ENCODE results near the gene XDH.

Gene XDH

DNA sequence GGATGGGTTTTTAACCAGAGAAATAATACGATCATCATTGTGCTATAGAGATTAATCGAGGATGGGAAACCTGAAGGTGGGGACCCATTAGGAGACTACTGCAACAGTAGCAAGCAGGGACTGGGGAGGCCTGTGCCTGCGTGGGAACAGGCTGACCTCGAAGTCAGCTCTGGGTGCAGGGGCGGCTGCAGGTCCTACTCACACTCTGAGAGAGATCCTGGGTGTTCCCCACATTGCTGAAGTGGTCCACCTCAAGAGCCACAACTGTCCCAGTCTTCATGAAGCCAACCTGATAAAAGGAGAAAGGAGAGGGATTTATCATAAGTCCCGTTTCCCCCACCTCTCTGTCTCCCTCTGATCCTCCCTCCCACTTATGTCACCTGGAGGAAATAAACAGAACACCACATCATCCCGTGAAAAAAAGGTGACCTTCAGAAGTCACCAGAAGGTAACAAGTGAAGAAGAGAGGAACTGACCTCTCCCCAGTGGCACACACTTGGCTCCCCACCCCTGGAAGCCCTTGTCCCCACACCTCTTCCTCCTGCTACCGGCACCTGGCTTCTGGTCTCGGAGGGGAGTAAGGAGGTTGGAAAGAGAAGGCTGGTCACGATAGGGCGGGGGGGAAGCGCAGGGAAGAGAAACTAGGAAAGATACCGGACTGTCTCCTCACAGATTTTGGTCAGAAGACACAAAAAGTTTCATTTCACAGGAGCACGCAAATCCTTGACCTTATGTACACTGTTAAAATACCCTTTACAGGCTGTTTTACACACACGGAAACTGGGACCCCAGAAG is 50.4 kb downstream of the XDH start:
- no peak for DNase-seq

DNA sequence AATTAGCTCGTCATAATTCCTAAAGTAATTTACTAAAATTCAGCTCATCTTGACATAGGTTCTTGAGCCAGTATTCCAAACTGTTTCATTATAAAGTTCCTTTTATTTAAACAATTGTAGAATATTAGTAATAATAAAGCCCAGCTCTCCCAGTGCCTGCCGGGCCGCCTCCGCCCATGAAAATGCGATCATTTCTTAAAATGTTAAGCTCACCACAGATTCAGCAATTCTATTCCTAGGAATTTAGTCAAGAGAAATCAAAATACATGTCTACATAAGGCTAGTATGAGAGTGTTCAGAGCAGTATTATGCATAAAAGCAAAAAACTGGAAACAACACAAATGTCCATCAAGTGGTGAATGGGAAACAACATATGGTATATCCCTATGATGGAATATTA is 52.0 kb downstream of the XDH start:
- DNase-seq: no peak

DNA sequence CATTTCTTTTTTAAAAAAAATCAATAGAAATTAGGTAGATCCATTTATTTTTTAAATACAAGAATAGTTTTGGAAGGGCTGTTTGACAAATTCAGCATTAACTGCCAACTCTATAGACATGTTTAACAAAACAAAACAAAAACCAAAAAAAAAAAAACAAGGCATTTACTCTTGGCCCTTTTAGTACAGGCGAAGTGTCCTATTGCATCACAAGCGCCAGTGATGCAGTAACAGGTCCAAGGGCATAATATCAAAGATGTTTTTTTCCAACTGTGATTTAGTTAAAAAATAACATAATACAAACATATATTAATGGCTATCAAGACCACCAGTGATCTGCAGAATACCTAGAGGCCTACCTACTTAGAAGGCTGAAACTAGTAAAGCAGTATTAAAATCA is 55.3 kb downstream of the XDH start:
- no peak for DNase-seq

DNA sequence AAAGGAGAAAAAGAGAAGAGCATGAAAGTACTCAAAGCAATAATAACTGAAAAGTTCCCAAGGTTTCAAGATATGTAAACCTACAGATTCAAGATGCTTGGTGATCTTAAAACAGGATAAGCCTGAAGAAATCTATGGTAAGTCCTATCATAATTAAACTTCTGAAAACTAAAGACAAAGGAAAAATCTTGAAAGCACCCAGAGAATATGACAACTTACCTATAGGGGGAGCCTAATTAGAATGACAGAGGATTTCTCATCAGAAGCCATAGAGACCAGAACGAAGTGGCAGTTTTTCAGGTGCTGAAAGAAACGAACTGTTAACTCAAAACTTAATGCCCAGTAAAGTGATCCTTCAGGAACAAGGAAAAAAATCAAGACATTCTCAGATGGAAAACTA is 59.7 kb downstream of the XDH start:
- no peak for DNase-seq

DNA sequence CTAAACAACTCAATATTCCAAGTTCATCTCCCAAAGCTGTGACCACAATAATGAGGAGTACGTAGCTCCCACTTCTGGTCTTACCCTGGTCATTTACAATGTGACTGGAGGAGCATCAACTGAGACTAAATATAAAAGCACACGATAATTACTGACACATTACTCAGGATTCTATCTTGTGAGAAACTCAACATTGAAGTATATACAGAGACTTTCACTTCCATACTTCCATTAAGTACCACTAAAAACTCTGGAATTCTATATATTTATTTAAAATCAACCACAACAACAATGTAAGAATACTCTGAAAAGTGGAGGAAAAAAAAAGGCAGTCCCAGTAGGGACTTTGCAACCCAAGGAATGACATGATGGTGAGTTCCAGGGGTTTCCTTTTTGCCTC is 61.4 kb downstream of the XDH start:
- DNase-seq: no peak

DNA sequence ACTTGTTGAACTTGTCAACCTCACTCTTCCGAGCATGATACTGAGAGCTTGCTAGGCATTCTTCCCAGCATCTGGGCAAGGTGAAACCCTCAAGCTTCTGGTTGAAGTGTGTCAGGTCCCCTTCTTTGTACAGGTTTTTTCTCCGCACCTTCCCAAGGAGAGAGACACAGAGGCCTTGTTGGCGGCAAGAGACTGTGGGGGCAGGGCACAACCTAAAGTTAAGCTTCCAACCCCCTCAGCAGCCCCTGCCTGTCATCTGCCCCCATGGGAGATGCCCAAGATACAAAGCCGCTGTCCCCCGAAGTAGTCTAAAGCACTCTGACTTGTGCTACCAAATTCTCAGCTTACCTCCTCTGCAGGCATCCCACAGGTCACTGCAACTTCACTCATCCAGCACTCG is 64.9 kb downstream of the XDH start:
- no peak for DNase-seq

DNA sequence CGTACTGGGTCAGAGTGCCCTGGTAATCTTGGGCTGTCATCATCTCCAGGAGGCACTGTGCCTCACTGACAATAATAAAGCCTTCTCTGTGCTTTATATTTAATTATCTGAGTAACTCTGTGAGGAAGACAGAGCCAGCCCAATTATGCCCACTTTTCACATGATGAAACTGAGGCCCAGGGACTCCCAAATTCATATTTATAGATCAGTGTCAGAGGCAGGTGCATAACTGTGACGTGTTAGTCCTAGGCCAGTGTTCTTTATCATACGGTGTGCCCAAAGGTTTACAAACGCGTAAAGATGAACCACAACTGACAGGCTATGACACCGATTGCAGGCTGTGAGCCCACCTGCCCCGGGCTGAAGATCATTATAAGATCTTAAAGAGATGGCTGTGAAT is 65.4 kb downstream of the XDH start:
- no peak for DNase-seq

DNA sequence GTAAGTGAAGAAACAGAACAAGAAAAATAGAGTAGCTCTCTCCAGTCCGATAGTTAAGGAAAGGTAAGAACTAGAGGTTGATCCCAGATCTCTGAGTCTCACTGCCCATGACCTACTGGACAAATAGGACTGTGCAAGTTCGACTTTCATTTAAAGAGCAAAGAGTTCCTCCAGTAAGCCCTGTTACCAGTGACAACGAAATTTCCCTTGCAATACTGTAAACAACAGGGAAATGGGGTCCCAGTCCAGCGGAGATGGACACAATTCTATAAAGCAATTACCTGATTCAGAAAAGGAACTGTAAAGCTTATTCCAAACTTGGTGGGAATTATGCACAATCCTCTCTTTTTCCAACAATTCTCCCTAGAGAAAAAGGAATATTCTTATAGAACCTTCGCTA is 65.9 kb downstream of the XDH start:
- DNase-seq: no peak

DNA sequence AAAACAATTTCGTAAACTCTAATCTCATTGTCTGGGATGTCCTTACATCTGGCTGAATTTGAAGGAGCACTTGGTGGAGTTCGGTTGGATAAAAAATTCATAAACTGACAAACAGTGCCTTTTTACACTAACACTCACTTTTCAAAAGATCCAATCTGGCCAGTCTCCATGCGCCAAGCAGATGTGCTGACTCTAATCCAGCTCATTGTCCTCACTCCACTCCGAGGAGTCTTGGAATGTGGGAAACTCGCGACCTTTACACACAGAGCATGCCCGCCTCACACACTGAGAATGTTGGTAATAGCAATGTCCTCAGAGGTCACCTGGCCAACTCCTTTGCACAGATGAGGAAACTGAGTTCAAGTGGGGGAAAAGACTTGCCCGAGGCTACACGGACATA is 66.8 kb downstream of the XDH start:
- DNase-seq: no peak

DNA sequence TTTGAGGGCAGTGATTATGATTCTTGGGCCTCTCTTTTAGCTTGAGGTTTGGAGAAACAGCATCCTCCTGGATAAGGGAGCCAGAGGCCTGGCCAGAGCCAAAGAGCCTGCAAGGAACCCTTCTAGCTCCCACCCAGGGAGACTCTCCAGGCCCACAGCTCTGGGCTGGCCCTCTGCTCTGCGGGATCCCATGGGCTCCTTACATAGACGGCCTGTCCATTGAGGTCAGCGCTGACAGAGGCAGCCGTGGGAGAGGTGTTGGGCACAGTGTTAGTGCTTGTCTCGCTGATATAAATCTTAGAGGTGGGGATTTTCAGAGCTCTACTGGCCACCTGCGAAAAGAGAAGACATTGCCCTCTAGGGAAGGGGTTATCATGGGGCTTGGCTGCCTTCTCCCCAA is 67.2 kb downstream of the XDH start:
- no peak for DNase-seq

DNA sequence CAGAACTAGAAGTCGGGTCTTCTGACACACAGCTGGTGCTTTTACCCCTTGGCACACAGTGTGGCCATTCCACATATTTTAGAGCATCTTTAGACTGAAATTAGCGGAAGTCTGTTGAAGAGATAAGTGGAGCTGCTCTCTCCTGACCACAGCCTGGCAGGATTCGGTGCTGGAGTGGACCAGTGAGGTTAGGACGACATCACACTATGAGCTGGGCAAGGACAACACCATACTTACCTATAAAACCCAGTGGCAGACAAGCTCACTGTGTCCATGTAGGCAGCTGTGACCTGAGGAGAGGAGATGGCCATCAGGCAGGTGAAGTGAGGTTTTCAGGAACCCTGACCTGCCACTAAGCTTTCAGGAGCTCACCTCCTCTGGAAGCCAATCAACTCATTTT is 70.1 kb downstream of the XDH start:
- no peak for DNase-seq

DNA sequence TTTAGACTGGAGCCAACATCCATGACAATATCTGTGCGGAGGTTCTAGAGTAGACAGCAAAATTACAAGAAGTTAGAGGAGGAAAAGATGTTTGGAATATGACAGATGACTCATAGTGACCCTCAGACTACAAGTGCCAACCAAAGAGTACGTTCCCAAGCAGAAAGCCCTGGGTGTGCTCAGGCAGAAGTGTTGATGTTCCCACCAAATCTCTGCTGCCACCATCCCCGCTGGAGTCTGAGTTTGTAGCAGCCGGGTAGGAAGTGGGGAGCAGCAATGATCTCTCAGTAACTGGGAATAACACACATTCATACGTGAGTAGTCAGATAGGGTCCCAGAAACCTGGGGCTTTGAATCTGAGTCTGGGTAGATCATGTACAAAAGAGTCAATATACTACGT is 73.2 kb downstream of the XDH start:
- no peak for DNase-seq

DNA sequence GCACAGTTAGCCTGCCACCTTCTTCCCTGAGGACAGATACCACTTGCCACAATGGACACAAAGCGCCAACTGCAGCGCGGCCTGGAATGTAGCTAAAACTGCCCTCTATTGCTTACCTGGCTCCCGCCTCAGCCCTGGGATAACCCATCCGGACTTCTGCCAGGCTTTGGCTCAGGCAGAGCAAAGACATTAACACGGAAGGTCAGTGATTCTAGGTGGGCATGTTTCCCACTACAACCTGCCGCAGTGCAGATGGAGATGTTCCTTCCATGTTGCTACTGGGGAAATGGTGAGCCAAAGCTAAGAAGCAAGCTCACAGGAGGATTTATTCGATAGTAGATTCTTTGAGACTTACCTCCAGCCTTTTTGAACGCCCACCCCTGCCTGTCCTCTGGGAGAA is 74.8 kb downstream of the XDH start:
- no peak for DNase-seq

DNA sequence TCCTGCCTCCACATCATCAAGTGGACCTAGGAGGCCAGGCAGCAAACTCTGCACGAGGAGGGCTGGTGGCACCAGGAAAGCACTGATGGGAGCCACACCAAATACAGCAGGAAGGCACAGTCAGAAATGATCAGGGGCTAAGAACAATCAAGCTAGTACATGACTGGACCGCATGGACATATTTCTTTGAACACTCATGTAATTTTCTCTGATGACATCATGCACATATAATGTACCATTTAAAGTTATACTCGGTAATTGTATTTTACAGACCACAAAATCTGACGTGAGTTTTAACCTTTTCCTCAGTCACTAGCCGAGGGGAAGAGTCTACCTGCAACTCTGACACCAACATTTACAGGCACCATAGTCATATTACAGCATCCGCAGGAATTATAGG is 76.7 kb downstream of the XDH start:
- DNase-seq: no peak

DNA sequence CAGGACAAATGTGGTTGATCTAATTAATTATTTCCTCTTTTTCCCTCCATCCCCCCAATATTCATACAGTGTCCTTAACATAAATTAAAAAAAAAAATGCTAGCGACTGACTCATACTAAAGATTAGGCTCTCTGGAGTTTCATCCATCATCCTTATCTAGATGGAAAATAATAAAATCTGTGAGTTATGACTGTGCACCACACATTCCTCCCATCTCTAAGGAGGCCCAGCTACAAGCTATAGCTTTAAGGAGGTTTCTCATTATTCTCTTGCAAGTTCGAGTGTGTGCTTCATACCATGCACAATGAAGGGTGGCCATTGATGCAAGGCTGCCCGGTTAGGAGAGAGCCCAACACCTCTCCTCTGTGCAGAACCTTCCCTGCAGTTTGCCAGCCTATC is 77.3 kb downstream of the XDH start:
- no peak for DNase-seq

DNA sequence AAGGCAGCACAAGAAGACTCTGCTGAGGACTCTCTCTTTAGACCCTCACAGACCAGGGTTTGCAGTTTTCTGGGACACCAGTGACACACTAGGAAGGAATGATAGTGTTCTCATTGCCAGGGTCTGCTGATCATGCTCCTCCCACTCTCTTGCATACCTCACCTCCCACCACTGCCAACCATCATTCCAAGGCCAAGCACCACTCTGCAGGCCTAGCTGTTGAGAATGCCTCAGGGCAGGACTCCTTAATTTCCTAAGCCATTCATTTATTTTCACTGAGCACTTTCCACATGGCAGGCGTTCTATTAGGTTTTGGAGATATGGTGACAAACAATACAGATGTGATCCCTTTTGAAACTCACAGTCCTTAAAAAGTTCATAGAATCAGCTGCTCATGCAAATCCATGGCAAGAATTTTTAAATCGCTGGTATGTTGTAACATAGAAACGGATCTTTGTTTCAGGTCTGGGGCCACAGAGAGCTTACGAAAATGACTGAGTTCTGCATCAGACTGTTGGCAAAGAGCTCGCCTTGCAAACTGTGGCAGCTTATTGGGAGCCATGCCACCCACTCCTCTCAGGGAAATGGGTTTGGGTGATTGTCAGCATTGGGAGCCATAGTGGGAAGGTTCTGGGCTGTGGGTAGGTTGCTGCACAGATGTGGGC is 78.5 kb downstream of the XDH start:
- no peak for DNase-seq

DNA sequence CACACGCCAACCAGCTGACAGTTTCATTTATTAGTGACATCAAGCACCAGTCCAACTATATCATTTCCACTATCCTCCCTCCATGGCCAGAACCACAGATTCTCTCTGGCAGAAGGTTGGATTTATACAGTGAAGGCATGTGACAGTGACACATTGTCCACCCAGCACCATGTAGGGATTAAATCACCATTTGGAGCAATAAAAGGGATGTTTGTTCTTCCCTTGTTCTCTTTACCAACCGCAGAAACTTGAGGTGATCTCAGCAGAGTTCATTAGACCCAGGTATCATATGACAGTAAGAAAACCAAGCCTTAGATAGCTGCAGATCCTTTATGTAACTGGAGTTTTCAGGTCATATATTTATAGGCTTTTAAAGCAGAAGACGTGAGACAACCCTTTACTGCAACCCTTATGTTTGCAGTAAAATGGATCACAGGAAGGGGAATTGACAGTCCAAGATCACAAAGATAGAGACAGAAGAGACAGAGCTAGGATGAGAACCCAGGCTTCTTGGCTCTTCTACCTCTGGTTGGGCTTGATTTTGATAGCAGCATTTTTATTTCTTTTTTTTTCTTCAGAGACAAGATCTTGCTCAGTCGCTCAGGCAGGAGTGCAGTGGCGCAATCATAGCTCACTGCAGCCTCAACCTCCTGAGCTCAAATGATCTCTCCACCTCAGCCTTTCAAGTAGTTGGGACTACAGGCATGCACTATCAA is 80.1 kb downstream of the XDH start:
- no peak for DNase-seq

DNA sequence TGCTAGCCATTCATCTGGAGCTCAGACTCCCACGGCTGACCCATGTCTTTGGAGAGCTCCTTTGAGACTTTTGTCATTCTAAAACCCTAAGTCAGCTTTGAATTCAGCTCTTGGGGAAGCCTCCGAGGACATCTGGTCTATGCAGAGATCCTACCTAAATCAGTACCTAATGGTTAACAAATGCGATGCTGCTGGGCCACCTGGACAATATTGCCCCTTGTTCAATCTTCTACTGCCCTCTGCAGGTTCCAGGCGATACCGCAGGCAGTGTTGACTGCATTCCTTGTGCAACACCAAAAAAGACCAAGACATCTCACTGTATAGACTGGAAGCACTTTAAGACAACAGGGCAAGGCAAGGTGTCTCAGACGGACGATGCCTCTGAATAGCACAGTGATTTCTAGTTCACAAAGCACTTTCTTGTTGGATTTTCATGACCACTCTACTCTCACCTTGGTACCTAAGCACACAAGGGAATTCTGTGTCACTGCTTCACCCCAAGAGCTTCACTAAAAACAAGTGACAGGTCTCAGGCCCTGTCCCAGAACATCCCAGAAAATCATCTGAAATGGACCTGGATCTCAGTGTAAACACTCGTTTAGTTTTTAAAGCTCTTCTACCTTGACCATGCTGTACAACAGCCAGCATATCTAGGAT is 80.9 kb downstream of the XDH start:
- DNase-seq: peak; percentile 83

DNA sequence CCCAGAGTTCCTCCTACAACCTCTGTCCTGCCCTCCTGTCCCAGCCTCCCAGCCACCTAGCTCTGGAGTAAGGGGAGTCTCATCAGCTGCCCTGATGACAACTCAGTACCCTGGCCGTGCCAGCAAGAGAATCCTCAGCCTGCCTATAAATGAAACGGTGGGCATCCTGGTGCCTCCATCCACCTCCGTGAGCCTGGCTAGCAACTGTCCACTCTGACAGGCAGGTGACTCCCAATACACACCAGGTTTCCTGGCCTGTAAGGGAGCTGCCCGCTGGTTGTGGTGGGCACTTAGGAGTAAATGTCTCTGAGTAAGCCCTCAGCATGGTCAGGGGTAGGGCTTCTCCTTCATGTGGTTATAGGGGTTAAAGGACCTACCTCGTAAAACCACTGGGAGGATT is 81.5 kb downstream of the XDH start:
- DNase-seq: no peak

DNA sequence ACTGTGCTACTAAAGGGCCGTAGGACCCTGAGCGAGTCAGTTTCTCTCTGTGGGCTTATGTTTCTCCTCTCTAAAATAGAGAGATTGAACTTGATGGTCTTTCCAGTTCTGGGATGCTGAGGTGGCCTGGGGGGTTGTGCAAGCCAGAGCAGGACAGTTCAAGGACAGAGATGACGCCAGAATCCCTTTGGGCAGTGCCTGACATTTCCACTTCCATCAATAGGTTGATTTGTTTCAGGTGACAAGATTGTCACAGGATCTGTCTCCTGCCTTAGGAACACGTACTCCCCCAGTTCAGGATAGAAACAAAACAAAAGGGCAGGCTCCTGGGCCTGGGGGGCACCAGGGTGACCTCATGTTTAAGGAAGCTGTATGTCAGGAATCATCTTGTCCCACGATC is 82.0 kb downstream of the XDH start:
- no peak for DNase-seq

DNA sequence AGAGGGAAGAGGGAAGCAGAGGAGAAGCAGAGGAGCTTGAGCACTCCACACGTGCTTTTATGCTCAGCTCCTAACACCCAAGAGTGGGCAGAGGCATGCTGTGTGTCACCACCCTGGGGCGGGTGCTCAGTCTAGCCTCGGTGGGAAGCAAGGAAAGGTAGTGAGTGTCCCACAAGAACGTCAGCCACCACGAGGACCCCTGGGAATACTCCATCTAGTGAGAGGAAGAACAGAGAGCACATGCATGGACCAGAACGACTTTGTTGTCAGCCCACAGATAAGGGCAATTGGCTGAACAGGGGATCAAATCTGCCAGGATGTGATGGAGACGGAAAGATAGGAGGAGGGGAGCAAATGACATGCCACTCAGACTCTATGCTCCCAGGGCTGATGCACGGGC is 83.4 kb downstream of the XDH start:
- DNase-seq: no peak

DNA sequence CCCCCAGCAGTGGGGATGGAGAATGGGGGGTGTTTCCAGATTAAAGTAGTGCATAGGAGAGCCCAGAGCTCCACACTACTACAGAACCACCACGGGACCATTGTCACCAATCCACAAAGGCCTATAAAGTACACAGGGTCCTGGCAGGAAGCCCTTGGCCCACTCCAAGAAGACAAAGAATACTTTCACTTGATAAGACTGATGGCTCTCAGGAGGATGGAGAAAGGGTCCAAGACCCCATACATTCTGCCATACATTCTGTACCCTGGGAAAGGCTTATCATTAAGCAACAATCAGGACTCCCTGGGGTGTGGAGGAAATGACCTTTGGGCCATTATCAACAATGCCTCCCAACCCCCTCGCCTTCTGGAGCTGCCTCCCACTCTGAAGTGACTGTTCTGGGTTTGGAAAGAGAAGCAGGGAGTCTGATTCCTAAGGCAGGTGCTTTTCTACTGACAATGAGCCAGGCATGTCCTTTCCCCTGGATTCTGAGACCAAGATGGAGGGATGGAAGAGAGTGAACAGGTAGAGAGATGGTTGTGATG is 85.4 kb downstream of the XDH start:
- DNase-seq: no peak

DNA sequence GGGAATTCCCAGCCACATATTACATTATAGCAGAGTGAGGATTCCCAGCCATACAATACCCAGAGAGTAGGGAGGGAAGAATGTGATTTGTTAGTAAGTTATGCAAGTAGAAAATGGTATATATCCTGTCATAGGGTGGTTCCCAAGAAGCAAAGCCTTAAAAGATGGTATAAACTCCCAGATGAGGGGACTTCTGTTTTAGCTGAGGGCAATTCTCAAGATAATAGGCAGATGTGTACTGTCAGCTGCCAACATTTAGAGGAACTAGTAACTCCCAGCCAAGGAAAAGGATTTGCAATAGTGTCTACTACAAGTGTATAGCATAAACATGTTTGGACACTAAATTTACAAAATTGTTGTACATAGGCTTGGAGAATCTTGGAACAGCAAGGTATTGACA is 86.5 kb downstream of the XDH start:
- DNase-seq: no peak

DNA sequence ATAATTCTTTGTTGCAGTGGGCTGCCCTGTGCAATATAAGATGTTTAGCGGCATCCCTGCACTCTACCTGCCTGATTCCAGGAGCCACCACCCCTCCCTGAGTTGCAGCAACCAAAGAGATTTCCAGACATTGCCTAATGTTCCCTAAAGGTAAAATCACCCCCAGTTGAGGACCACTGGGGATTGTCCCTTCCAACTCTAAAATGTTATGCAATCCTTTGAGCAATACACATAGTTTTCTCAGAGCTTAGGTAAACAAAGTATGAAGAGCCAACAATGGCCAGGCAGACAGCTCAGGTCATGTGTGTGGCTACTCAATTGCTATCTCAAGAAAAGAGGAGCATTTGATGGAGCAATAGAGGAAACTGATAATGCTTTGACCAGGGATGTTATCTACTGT is 87.0 kb downstream of the XDH start:
- DNase-seq: no peak
